HG02623 (cell line): ENCODE measurements around the gene ARID1B.

Source experiments
- ATAC-seq: cut with Tn5 transposase; IDR thresholded peaks from one replicate; pipeline ENCODE4 v1.9.1; 2021; ENCODE audit warnings: moderate library complexity; ENCODE audit not compliant: unreplicated experiment

Gene ARID1B

DNA sequence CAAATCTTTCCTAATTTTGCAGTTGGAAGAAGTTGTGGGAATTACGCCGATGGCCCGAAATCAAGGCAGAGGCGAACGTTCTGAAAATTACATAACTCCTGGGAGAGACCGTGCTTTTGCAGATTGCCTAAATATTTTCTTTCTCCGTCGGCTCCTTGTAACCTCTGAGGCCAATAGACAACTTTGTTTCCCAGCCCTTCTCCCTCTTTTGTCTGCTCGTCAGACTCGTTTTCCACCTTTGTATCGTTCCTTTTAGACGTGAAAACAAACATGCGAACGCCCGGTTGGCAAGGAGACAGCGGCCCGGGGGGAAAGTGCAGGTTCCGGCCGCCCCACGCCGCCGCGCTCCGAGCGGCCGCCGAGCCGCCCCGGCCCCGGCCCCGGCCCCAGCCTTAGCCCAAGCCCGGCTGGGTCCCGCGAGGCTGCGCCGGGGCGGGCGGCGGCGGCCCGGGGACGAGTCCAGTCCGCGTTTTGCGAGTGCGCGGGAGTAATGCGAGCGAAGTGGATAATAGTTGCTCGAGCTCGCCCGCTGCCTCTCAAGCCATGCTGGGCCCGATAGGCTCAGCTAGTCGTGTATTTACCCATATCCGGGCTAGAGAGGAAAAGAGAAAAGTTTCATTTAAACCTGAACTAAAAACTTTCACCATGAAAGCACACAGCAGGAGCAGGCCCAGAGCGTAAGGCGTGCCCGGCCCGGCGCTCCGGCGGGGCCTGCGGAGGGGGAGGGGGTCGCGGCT lies at the start of gene ARID1B:
Gene ARID1B, plus strand, starts transcription at position 539 of the 737 bp plus-strand sequence. CDS start 303 bp downstream, outside the sequence.
- peak; percentile 47 for ATAC-seq

DNA sequence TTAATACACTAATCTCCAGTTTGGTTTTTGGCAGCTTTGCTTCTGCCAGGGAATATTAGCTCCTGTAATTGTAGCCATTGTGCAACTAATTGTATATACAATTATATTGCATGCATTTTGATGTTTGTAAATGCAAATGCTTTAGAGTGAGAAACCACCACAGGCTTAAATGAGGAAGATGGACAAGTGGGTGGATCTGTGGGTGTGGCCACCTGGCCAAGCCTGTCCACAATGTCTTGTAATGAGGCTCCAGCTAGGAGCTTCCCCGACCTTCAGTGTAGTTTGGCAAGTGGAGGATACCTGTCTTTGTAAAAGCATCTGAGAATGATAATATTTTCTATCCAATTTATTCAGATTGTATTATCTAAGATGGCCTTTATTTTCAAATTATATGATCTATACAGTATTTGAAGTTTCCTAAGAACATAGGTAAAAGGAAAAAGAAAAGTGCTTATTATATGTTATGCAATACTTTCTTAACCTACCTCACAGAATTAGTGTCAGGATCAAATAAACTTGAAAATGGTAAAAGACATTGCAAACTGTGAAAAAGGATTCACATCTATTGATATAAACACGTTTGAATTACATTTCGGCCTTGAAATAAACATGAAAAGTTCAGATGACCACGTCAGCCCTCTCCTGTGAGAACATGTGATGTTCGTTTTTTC lies 49.3 kb upstream of the ARID1B start:
- ATAC-seq = no peak

DNA sequence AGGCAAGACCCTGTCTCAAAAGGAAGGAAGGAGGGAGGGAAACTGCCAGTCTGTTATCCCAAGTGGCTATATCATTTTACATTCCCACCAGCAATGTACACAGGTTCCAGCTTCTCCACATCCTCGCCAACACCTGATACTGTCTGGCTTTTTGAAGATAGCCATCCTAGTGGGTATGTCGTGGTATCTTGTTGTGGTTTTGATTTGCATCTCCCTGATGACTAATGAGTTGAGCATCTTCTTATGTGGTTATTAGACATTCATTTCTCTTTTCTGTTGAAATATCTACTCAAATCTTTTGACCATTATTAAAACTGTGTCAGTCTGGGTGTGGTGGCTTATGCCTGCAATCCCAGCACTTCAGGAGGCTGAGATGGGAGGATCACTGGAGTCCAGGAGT lies 47.9 kb upstream of the ARID1B start:
- no peak for ATAC-seq

DNA sequence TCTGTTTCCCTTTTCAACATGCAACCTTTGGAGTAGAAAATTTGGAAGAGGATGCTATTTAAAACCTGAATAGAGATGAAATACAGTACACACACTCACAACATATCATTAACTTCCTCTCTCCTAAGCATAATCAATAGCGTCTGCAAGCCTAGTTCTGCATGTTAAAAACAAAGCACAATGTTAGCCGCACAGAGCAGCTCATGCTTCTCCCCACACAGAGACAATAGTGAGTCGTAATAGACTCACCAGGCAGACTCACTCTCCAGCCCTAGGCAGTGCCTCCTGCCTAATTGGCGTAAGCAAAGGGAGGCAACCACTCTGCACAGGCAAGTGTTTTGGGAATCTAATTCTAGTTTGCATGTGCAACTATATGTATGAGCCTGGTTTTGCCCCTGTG lies 45.8 kb upstream of the ARID1B start:
- ATAC-seq = no peak

DNA sequence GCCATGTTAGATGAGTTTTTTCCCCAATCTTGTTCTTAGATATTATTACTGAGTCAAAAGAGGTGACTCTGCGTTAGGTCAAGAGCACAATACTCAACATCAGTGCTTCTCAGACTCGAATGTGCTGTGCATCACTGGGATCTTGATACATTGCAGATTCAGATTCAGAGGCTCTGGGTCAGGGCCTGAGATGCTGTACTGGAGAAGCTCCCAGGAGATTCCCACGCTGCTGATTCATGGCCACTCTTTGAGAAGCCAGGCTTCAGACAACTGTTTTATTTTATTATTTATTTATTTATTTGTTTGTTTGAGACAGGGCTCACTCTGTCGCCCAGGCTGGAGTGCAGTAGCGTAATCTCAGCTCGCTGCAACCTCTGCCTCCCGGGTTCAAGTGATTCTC lies 41.4 kb upstream of the ARID1B start:
- ATAC-seq = no peak

DNA sequence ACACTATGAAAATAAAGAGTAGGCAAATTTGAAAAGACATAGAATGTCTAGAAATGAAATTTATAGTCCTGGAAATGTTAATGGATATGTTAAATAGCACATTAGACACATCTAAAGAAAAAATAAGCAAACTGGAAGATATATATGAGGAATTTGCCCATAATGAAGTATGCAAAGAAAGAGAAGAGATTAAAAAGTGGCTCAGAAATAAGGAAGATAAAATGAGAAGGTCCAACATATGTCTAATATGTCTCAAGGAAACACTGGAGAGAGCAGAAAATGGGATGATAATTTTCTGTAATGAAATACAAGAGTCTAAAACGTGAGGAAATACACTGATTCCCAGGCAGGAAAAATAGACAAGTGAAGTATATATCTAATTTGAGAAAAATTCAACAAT lies 36.6 kb upstream of the ARID1B start:
- ATAC-seq = no peak

DNA sequence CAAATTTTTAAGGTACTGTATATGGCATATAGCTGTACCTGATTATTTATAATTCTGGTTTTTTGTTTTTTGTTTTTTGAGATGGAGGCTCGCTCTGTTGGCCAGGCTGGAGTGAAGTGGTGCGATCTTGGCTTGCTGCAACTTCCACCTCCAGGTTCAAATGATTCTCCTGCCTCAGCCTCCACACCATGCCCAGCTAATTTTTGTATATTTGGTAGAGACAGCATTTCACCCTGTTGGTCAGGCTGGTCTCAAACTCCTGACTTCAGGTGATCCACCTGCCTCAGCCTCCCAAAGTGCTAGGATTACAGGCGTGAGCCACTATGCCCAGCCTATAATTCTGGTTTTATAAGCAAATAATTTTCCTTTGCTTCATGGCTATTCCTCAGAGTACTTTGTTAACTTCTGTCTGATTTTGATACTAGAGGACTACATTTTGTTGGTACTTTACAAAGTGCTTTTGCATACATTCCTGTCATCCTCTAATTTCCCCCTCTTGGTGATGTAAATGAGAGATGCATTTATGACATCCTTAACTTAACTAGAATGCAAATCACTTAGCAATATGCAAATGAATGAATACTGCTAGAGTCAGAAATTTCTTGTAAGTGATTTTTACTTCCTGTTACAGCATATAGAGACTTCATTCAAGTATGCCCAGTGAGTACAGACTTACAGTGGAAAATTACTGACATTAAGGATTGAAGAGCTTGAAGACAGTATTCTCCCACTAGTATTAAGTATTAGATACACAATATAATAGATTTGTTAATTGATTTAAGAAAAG lies 35.7 kb upstream of the ARID1B start:
- ATAC-seq = no peak

DNA sequence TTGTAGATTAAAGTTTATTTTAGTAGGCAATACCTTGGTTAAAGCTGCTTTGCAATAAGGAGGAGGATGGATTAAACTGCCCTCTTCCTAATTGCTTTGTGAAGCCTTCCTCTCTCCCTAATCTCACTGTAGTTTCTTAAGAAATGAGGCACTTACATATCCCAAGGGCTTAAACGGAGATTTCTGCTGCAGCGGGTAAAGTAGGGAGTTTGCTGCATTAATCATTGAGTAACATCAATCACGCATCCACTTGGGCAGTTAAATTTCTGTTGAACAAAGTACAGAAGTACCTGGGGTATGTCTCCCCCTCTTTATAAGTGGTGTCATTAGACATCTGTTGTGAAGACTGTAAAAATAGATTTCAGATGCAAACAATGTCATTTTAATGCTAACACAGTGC lies 29.5 kb upstream of the ARID1B start:
- ATAC-seq = no peak

DNA sequence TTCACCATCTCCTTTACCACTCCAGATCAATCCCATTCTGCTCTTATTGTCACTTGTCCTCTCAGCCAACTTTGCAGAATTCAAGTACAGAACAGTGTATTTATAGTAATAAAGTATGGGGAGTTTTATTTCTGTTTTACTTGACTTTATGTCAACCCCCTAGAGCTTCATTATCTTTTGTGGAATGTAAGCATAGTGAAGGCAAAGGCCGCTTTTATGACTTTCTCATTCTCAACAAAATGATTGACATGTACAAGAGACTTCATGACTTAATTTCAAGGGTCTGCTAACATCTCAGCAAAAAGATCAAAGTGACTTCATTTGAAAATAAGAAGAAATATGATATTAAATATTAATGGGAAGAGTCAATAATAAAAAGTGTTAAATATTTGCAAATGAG lies 28.7 kb upstream of the ARID1B start:
- ATAC-seq = no peak

DNA sequence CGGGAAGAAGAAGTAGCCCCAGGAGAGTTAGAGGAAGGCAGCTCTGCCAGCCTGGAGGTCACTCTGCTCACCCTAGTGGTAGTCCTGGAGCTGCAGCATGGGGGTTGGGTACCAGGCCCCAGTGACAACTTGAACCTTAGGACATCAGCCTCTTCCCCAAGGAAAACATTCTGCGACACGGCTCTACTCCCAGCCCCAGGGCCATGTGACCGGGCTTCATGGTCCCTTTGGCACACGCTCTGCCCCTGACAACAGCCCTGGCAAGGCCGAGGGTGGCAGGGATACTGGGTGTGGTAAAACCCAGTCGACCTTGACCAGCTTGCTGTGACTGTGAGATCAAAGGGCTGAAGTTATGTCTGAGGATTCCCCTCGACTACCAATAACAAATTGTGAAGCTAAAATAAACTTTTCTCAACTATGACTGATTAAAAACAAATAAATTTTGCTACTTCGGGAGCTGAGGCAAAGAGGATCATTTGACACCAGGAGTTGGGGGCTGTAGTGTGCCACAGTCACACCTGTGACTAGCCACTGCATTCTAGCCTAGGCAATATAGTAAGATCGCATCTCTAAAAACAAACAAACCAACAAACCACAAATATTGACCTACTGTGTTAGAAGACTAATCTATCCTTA lies 24.4 kb upstream of the ARID1B start:
- peak; percentile 44 for ATAC-seq

DNA sequence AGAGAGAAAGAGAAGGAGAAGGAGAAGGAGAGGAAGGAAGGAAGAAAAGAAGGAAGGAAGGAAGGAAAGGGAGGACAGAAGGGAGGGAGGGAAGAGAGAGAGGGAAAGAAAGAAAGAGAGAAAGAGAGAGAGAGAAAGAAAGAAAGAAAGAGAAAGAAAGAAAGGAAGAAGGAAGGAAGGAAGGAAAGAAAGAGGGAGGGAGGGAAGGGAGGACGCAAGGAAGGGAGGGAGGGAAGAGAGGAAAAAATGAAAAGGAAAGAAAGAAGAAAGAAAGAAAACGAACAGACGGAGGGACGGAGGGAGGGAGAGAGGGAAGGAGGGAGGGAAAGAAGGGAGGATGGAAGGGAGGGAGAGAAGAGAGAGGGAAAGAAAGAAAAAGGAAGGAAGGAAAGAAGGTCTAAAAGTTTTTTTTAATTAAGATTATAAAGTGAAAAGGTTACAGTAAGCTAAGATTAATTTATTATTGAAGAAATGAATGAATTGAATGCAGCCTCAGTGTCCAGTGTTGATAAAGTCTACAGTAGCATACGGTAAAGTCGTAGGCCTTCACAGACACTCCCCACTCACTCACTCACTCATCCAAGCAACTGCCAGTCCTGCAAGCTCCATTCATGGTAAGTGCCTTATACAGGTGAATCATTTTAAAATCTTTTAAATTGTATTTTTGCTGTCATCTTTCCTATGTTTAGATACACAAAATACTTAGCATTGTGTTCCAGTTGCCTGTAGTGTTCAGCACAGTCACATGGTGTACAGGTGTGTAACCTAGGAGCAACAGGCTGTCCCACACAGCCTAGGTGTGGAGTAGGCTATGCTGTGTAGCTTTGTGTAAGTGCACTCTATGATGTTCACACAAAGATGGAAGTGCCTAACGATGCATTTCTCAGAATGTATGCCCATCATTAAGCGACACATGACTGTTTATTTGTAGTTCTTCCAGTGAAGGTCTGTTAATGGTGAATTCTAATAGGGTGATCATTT lies 20.3 kb upstream of the ARID1B start:
- no peak for ATAC-seq

DNA sequence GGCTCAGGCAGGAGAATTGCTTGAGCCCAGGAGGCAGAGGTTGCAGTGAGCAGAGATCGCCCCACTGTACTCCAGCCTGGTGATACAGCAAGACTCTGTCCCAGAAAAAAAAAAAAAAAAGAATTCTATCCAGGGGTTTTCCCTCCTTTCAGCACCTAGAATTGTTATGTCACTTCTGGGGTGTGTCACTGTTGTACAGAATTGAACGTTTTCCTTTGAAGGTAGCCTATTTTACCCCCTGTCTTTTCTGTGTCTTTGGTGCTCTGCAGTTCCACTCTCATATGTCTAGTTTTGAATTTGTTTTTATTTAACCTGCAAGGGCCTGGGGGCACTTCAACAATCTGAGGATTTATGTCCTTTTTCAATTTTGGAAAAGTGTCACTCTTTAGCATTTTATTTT lies 19.3 kb upstream of the ARID1B start:
- no peak for ATAC-seq

DNA sequence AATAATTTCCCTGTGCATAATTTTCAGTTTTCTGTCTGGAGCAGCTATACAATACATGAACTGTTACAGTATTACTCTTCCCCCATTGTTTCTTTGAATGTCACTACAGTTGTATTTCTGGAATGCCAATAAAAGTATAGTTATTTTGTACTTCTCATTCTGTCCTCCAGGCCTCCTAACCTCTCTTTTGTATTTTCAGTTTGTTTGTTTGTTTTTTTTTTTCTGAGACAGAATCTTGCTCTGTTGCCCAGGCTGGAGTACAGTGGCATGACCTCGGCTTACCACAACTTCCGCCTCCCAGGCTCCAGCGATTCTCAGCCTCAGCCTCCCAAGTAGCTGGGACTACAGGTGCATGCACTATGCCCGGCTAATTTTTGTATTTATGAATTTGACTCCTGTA lies 16.8 kb upstream of the ARID1B start:
- ATAC-seq = no peak

DNA sequence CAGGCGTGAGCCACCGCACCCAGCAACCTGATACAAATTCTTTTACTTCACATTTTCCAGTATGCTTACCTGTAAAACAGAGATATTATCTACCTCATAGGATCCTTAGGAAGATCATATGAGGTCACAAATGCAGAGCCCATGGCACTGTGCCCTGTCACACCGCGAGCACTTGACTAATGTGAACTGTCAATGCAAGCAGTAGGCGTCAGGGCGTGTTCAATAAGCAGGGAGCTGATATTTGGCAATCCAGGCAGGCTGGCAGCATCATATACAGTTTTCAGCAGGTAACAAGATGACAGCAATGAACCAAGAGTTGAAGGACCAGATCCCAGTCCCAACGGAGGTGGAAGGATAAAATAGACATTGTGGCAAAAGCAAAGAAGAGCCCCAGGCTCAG lies 14.6 kb upstream of the ARID1B start:
- ATAC-seq = no peak

DNA sequence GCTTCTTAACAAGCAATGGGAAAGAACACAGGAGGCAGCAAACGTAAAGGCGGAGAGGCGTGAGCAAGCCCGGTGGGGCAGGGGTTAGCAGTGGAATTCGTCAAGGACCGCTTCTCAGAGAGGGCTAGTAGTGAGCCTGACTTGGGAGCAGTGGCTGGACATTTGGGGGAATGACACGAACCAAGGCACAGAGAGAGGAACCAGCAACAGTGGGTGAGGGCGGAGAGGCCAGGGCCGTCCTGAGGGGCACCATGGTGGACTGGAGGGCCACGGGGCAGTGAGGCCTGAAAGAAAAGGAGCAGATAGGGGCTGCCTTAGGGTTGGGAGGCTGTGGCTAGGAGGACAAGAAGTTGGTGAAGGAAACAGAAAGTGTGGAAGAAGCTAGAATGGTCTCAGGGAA lies 12.1 kb upstream of the ARID1B start:
- ATAC-seq = no peak

DNA sequence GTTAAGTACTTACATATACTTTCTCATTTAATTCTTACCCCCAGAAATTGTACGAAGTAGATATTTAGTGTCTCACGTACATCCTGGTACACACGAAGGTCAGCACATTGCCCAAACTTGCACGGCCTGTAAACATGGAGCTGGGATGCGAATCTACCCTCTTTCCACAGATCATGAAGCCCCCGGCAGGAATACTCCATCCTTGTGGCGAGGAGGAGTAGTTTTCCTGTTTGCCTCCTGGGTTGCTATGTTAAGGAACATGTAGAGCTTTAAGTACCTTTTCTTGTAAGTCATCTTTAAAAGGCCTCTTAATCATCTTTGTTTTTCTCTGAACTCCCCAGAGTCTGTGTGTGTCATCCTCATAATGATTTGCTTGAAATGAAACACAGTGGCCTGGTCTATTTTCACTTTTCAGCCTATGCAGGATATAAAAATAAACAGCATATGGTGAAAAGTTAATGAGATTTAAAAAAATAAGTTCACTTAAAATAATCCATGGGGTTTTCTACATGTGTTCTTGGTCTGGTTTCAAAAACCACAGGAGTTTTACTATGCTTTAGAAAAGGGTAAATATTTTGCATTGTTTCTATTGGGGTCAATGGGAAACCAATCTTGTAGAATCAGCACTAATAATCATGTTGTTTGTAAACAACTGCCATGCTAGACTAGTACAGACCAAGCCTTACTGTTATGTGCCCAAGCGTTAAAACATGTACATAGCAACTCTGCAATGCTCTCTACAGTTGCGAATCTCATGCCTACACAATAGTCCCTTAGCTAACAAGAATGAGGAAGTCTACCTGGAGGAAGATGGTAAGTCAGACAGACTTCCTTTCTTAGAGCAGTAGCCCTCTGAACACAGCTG lies 9.3 kb upstream of the ARID1B start:
- peak; percentile 85 for ATAC-seq

DNA sequence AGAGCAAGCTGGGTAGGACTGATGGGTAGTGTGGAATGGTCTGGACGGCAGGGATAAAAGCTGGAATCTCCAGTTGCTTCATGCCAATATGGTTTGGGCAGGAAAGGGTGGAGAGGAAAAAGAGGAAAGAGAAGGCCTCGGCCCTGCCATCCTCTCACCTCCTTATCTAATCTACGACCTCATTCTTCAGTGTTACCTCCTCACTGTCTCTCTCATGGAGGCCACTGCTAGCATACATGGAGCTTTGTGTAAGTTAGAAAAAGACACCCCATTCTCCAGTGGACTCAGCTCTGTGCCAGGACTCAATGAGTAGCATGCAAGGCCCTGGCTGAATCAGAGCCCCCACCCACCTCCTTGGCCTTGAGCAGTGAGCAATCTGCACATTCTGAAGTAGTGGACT lies 6.1 kb upstream of the ARID1B start:
- ATAC-seq = no peak

DNA sequence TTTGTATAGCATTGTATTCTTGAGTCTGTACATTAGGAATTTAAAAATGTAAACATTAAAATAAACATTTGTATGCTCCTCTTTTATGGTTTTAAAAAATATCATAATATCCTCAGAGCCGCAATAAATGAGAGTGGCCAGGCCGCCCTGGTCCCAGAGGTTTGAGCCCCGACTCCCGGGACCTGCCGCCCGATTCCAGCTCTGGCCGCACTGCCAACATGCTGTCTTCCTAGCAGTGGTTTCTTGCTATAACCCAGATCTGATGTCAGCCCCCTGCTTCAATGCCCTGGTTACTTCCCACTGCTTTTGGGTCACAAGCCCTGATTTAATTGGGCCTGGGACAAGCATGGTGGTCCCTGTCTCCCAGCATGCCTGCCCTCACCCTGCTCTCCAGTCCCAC lies 5.4 kb upstream of the ARID1B start:
- ATAC-seq = no peak

DNA sequence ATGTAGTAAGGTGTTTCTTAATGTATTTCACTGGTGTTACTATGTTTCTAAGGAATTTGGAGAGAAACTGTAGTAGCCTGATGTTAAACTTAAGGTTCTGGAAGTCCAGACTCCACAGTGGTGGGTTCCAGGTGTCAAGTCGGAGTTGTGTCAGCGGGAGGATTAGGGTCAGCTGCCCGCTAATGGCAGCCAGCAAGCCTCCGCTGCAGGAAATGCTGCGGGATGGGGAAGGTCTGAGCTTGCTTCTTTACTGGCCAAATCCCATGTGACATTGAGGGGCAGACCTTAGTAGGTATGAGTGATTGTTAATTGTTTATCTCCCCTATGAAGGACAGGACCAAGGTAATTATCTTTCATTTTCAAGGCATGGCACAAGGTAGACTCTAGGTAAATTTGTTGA lies 3.7 kb upstream of the ARID1B start:
- ATAC-seq = no peak
